Measurements from ENCODE around the gene WRNIP1. TPM values are rescaled to one million over a fixed set of nuclear protein-coding genes. Genes with fewer than 3 reads are reported as not detected.

WRNIP1 gene
- total and polyA plus RNA-seq, 10 of the 15 experiments (the other 5 are each of a cell fraction or from before 2014, with no cell fraction given): 9.3 to 30.5 (median 24.3) TPM

- Histone ChIP-seq H3K4me3 (no peak overlapping the region), H2AFZ (ENCODE audit: control insufficient read depth, low read depth, low read length) (no peak overlapping the region), H4K20me1 (ENCODE audit: control insufficient read depth, insufficient read depth) (no peaks in the 10 kb centered on the region; the same call in 1 of the 2 replicates), H3K79me2 (ENCODE audit: control insufficient read depth, insufficient read depth, low read length) (no peaks in the 10 kb centered on the region), H3K27me3 (replicated peaks in 1 of 2; ENCODE audit: control insufficient read depth in 2 of 2, insufficient read depth in 2 of 2, low read length in 1 of 2) (no peaks in the 10 kb centered on the region), H3K4me1 (ENCODE audit: control insufficient read depth, insufficient read depth, low read length) (peaks cover 7% of the 10 kb centered on the region), H3K9ac (ENCODE audit: control insufficient read depth, insufficient read depth, low read length) (no peak overlapping the region), H3K4me2 (ENCODE audit: control insufficient read depth, insufficient read depth) (no peak overlapping the region), H3K36me3 (ENCODE audit: control insufficient read depth in 2 of 2, insufficient read depth in 2 of 2, low read length in 1 of 2) (no peaks in the 10 kb centered on the region), H3K27ac (ENCODE audit: control insufficient read depth, insufficient read depth) (no peak overlapping the region), H3K9me3 (replicated peaks; ENCODE audit: control insufficient read depth, insufficient read depth, low read length) (no peaks in the 10 kb centered on the region)
- WGBS (ENCODE audit: insufficient coverage, insufficient replicate concordance, low lambda C conversion rate, missing lambda C conversion rate): 82% methylated on average over 5 of the region's 5 CpGs
- POLR2A ChIA-PET: no interaction called here
- RAD21 ChIA-PET (ENCODE audit: unreplicated experiment): interaction anchor here (0.6 to 0.8 kb wide), 2 partner anchors 126 to 193 kb away, joined by 3 read pairs; no protein-coding TSS in a partner anchor
- SMC1A ChIA-PET (ENCODE audit: uncharacterized antibody, unreplicated experiment): interaction anchor here (0.6 to 4.6 kb wide), 2 partner anchors 52 to 137 kb away, joined by 3 to 41 read pairs; no protein-coding TSS in a partner anchor
- no peak for ATAC-seq
- CTCF ChIA-PET: interaction anchor here (1.8 to 1.9 kb wide), 2 partner anchors 10 to 52 kb away, joined by 4 read pairs; no protein-coding TSS in a partner anchor
- TF ChIP-seq SREBF2 (IDR thresholded peaks at IDR 0.05; ENCODE audit: low read length) (no peak), TCF3 (IDR thresholded peaks at IDR 0.05; ENCODE audit: borderline replicate concordance, insufficient read depth, low read depth, low read length) (no peak), NFXL1 (IDR thresholded peaks at IDR 0.05; ENCODE audit: borderline replicate concordance) (no peak), TAF1 (IDR thresholded peaks at IDR 0.05; ENCODE audit: borderline replicate concordance, low read depth, low read length) (no peak), SMAD1 (IDR thresholded peaks at IDR 0.05; ENCODE audit: low read depth, partially characterized antibody) (no peak), CHD2 (IDR thresholded peaks at IDR 0.05; ENCODE audit: borderline replicate concordance, low read depth, low read length) (no peak), KAT2A (conservative IDR thresholded peaks at IDR 0.05; ENCODE audit: control insufficient read depth, low read depth, low read length) (no peak), LARP7 (IDR thresholded peaks at IDR 0.05) (no peak), RAD21 (IDR thresholded peaks at IDR 0.05; ENCODE audit: insufficient read depth, low read depth, low read length) (no peak)
- TF ChIP-seq, protein P1, sequence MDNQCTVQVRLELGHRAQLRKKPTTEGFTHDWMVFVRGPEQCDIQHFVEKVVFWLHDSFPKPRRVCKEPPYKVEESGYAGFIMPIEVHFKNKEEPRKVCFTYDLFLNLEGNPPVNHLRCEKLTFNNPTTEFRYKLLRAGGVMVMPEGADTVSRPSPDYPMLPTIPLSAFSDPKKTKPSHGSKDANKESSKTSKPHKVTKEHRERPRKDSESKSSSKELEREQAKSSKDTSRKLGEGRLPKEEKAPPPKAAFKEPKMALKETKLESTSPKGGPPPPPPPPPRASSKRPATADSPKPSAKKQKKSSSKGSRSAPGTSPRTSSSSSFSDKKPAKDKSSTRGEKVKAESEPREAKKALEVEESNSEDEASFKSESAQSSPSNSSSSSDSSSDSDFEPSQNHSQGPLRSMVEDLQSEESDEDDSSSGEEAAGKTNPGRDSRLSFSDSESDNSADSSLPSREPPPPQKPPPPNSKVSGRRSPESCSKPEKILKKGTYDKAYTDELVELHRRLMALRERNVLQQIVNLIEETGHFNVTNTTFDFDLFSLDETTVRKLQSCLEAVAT (IDR thresholded peaks at IDR 0.05): no peak
- TF ChIP-seq, protein P2, sequence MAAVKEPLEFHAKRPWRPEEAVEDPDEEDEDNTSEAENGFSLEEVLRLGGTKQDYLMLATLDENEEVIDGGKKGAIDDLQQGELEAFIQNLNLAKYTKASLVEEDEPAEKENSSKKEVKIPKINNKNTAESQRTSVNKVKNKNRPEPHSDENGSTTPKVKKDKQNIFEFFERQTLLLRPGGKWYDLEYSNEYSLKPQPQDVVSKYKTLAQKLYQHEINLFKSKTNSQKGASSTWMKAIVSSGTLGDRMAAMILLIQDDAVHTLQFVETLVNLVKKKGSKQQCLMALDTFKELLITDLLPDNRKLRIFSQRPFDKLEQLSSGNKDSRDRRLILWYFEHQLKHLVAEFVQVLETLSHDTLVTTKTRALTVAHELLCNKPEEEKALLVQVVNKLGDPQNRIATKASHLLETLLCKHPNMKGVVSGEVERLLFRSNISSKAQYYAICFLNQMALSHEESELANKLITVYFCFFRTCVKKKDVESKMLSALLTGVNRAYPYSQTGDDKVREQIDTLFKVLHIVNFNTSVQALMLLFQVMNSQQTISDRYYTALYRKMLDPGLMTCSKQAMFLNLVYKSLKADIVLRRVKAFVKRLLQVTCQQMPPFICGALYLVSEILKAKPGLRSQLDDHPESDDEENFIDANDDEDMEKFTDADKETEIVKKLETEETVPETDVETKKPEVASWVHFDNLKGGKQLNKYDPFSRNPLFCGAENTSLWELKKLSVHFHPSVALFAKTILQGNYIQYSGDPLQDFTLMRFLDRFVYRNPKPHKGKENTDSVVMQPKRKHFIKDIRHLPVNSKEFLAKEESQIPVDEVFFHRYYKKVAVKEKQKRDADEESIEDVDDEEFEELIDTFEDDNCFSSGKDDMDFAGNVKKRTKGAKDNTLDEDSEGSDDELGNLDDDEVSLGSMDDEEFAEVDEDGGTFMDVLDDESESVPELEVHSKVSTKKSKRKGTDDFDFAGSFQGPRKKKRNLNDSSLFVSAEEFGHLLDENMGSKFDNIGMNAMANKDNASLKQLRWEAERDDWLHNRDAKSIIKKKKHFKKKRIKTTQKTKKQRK (IDR thresholded peaks at IDR 0.05; ENCODE audit: low read depth, low read length): no peak
- TF ChIP-seq, protein P3, sequence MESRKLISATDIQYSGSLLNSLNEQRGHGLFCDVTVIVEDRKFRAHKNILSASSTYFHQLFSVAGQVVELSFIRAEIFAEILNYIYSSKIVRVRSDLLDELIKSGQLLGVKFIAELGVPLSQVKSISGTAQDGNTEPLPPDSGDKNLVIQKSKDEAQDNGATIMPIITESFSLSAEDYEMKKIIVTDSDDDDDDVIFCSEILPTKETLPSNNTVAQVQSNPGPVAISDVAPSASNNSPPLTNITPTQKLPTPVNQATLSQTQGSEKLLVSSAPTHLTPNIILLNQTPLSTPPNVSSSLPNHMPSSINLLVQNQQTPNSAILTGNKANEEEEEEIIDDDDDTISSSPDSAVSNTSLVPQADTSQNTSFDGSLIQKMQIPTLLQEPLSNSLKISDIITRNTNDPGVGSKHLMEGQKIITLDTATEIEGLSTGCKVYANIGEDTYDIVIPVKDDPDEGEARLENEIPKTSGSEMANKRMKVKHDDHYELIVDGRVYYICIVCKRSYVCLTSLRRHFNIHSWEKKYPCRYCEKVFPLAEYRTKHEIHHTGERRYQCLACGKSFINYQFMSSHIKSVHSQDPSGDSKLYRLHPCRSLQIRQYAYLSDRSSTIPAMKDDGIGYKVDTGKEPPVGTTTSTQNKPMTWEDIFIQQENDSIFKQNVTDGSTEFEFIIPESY (IDR thresholded peaks at IDR 0.05): no peak
- TF ChIP-seq, protein P4, sequence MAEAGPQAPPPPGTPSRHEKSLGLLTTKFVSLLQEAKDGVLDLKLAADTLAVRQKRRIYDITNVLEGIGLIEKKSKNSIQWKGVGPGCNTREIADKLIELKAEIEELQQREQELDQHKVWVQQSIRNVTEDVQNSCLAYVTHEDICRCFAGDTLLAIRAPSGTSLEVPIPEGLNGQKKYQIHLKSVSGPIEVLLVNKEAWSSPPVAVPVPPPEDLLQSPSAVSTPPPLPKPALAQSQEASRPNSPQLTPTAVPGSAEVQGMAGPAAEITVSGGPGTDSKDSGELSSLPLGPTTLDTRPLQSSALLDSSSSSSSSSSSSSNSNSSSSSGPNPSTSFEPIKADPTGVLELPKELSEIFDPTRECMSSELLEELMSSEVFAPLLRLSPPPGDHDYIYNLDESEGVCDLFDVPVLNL (IDR thresholded peaks at IDR 0.05; ENCODE audit: low read depth, low read length): no peak
- in situ Hi-C loops (cut with MboI): no loop called here
- no peak for DNase-seq (ENCODE audit: low read depth, low spot score)
- no peak for FAIRE-seq
- intact Hi-C loops (cut with micrococcal nuclease; ENCODE audit: unreplicated experiment): loop anchor here (5.0 kb wide), 2 partner anchors 123 to 258 kb away; no protein-coding TSS in a partner anchor
- no TSS peak for BruUV-seq (replicated peaks)
Observed at GRCh38 chr6:2794171-2794730, 29.1 kb downstream of the WRNIP1 start.

Measured in GM12878 (cell line).